ENCODE results near the gene ITPRID2.

Gene ITPRID2

DNA sequence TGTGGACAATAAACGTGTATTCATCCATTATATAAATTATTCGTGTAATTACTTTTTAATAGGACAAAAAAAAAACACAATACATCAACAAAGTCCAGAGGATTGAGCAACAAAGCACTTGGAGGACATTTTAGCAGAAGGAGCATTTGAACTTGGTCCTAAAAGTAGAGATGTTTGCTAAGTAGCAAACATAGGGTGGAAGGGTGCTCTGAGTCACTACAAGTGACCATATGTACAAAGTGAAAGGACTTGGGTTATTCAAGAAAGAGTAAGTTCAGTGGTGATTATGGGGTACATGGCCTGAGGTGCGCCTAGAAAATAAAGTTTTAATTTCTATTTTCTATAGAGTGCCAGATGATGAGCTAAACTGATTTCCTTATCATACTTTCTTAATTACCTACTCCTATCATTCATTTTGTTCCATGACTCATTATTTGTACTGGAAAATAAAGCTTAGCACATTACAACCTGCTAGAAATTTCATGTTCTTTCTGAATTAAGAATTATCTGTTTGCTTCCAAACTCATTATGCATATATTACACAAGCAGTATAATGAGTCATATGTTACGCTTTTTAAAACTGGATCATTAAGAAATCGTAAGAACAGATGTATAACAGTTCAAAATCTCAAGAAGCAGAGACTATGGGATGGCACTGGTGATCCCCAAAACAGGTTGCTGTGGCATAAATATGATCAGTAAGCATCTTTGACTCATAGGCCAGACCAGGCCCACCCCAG lies 81.1 kb downstream of the ITPRID2 start:
- TF ChIP-seq POLR2A (IDR thresholded peaks at IDR 0.05; ENCODE audit: extremely low read depth, insufficient read length) (no peak), MYC (IDR thresholded peaks at IDR 0.05; ENCODE audit: low read depth, low read length) (no peak)
- TF ChIP-seq, protein P1, sequence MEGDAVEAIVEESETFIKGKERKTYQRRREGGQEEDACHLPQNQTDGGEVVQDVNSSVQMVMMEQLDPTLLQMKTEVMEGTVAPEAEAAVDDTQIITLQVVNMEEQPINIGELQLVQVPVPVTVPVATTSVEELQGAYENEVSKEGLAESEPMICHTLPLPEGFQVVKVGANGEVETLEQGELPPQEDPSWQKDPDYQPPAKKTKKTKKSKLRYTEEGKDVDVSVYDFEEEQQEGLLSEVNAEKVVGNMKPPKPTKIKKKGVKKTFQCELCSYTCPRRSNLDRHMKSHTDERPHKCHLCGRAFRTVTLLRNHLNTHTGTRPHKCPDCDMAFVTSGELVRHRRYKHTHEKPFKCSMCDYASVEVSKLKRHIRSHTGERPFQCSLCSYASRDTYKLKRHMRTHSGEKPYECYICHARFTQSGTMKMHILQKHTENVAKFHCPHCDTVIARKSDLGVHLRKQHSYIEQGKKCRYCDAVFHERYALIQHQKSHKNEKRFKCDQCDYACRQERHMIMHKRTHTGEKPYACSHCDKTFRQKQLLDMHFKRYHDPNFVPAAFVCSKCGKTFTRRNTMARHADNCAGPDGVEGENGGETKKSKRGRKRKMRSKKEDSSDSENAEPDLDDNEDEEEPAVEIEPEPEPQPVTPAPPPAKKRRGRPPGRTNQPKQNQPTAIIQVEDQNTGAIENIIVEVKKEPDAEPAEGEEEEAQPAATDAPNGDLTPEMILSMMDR (IDR thresholded peaks at IDR 0.05; ENCODE audit: low read depth, low read length), result no peak
- DNase-seq (ENCODE audit: low read depth), result no peak
- H3K4me3 ChIP-seq (ENCODE audit: low read depth, low read length), result no peak overlapping the region

DNA sequence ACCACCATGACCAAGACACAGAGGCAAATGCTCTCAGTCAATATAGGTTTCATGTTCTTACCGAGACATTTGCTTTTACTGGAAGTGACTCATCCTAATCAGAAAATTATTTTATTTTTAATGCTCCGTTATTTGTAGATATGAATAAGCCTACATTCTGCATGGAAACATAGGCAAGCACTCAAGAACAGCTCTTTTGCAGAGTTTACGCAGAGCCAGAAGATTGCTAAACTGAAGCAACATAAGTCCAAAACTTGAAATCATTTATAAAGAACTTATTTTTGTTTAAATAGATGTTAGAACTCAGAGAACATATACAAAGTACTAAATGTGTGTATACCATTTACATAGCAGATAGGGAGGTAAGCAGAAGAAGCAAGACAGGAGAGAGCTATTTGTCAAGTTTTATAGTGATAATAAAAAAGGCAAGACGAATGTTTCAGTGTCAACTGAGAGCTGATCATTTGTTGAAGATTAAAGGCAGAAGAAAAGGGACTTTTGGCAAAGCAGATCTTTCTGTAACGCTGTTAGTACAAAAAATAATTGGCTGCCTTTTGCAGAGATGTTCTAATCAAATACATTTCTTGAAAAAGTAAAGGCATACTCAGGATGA lies 81.7 kb downstream of the ITPRID2 start:
- no peak for DNase-seq (ENCODE audit: low read depth)
- H3K4me3 ChIP-seq (ENCODE audit: low read depth, low read length), result no peak overlapping the region
- TF ChIP-seq POLR2A (IDR thresholded peaks at IDR 0.05; ENCODE audit: extremely low read depth, insufficient read length), result no peak
- TF ChIP-seq, protein P1 (IDR thresholded peaks at IDR 0.05; ENCODE audit: low read depth, low read length), result no peak
- TF ChIP-seq, protein P2, sequence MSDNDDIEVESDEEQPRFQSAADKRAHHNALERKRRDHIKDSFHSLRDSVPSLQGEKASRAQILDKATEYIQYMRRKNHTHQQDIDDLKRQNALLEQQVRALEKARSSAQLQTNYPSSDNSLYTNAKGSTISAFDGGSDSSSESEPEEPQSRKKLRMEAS (IDR thresholded peaks at IDR 0.05; ENCODE audit: low read depth, low read length), result no peak
- TF ChIP-seq MYC (IDR thresholded peaks at IDR 0.05; ENCODE audit: low read depth, low read length), result no peak

DNA sequence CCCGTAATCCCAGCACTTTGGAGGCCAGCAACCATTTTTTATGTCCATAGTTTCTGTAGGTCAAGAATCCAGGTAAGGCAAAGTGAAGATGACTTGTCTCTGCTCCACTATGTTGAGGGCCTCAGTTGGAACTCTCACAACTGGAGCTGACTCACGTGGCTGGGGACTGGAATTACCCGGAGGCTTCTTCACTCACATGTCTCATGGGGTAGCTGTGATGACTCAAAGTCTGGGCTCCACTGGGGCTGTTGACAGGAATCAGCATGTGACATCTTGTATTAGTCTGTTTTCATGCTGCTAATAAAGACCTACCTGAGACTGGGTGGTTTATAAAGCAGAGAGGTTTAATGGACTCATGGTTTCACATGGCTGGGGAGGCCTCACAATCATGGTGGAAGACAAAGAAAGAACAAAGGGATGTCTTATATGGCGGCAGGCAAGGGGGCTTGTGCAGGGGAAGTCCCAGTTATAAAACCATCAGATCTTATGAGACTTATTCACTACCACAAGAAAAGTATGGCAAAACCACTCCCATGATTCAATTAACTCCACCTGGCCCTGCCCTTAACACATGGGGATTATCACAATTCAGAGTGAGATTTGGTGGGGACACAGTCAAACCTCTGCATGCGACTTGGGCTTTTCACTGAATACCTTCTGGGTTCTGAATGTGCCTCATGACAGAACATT lies 86.3 kb downstream of the ITPRID2 start:
- no peak overlapping the region for H3K4me3 ChIP-seq (ENCODE audit: low read depth, low read length)

DNA sequence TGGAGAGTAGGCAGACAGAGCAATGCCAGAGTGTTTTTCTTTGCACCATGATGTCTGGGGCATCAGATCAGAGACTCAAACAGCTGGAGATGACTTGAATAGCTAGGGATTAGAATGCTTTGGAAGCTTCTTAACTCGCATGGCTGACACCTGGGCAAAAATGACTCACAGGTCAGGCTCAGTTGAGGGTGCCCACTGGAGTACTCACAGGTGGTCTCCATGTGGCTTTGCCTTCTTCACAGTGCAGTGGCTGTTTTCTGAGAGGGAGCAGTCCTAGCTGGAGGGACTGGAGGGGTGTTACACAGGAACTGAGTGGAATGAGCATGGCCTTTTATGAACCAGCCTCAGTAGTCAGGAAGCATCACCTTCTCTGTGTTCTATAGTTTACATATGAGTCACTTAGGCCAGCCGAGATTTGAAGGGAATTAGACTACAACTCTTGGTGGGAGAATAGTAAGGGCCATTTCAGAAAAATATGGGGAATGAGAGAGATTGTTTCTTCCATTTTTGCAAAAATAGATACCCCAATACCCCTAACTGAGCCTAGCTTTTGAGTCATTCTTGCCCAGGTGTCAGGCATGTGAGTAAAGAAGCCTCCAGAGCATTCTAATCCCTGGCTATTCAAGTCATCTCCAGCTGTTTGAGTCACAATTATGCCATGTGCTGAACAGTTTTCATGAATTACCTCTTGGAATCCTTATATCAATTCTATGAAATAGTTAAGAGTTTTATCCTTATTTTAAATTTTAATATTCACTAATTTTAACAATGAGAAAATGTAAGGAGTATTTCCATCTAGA lies 87.0 kb downstream of the ITPRID2 start:
- H3K4me3 ChIP-seq (ENCODE audit: low read depth, low read length), result no peak overlapping the region
- no peak for DNase-seq (ENCODE audit: low read depth)
- TF ChIP-seq MYC (IDR thresholded peaks at IDR 0.05; ENCODE audit: low read depth, low read length) (no peak), POLR2A (IDR thresholded peaks at IDR 0.05; ENCODE audit: extremely low read depth, insufficient read length) (no peak)
- TF ChIP-seq, protein P2 (IDR thresholded peaks at IDR 0.05; ENCODE audit: low read depth, low read length), result no peak
- TF ChIP-seq, protein P1 (IDR thresholded peaks at IDR 0.05; ENCODE audit: low read depth, low read length), result no peak

More for the DNA sequence above, 86.3 kb downstream of the ITPRID2 start:
- TF ChIP-seq, protein P1 (IDR thresholded peaks at IDR 0.05; ENCODE audit: low read depth, low read length), result no peak
- TF ChIP-seq, protein P2 (IDR thresholded peaks at IDR 0.05; ENCODE audit: low read depth, low read length), result no peak
- no peak for TF ChIP-seq POLR2A (IDR thresholded peaks at IDR 0.05; ENCODE audit: extremely low read depth, insufficient read length)
- no peak for TF ChIP-seq MYC (IDR thresholded peaks at IDR 0.05; ENCODE audit: low read depth, low read length)
- no peak for DNase-seq (ENCODE audit: low read depth)
